Mesodermal cell (in vitro differentiated cells): Measurements from ENCODE around the gene TMCC1.

Source experiments
- H3K27ac ChIP-seq: 2 replicates; pipeline ENCODE4 v1.7.0; 2013; ENCODE audit warnings: mild to moderate bottlenecking, low read depth, low read length, moderate library complexity; ENCODE audit not compliant: severe bottlenecking
- H3K36me3 ChIP-seq: 2 replicates; pipeline ENCODE4 v1.7.1; 2013; ENCODE audit warnings: mild to moderate bottlenecking, low read length, moderate library complexity; ENCODE audit not compliant: control insufficient read depth, insufficient read depth
- H3K4me1 ChIP-seq: one replicate; pipeline ENCODE4 v1.7.1; 2013; ENCODE audit warnings: mild to moderate bottlenecking, low read length; ENCODE audit not compliant: insufficient read depth, control insufficient read depth, poor library complexity, severe bottlenecking
- H3K4me3 ChIP-seq: 2 replicates; pipeline ENCODE4 v1.7.0; 2013; ENCODE audit warnings: low read length, control low read depth, mild to moderate bottlenecking; ENCODE audit not compliant: insufficient read depth, poor library complexity, severe bottlenecking; ENCODE audit errors: extremely low read depth
- H3K9me3 ChIP-seq: 2 replicates; pipeline ENCODE4 v1.7.1; 2013; ENCODE audit warnings: mild to moderate bottlenecking, low read length, moderate library complexity; ENCODE audit not compliant: control insufficient read depth
- WGBS, 2 experiments: methylation state at CpG; one replicate each; pipeline ENCODE4 v1.1.5; 2013; ENCODE audit warnings: missing lambda C conversion rate in 2 of 2; ENCODE audit not compliant: insufficient coverage in 2 of 2; 5-methylcytosine and 5-hydroxymethylcytosine counted together

TMCC1 gene

DNA sequence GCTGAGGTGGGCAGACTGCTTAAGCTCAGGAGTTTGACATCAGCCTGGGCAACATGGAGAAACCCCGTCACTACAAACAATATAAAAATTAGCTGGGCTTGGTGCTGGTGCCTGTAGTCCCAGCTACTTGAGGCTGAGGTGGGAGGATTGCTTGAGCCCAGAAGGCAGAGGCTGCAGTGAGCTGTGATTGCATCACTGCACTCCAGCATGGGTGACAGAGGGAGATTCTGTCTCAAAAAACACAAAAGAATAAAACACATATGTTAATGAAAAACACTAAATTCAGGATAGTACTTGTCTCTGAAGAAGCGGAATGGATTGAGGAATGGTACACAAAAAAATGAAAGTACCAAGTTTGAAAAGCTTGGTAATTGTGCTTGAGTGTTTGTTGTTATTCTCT lies 159.1 kb downstream of the TMCC1 start:
- H3K36me3 ChIP-seq: peaks cover 3% of the 10 kb centered on the region
- H3K4me3 ChIP-seq: no peak overlapping the region
- H3K9me3 ChIP-seq: peaks cover 2% of the 10 kb centered on the region
- no peaks in the 10 kb centered on the region for H3K4me1 ChIP-seq
- no CpG with 5 or more reads among the region's 2 CpGs for WGBS, 2 experiments
- H3K27ac ChIP-seq: no peak overlapping the region

- 100% methylated on average over 1 of the region's 1 CpG for WGBS, 2 experiments
- Histone ChIP-seq H3K4me3 (no peak overlapping the region), H3K4me1 (no peaks in the 10 kb centered on the region), H3K9me3 (peaks cover 4% of the 10 kb centered on the region), H3K27ac (no peak overlapping the region), H3K36me3 (no peaks in the 10 kb centered on the region)
Observed at GRCh38 chr3:129732200-129732876, 161.2 kb downstream of the TMCC1 start.

- peaks cover 4% of the 10 kb centered on the region for H3K9me3 ChIP-seq
- no peak overlapping the region for H3K4me3 ChIP-seq
- no peaks in the 10 kb centered on the region for H3K36me3 ChIP-seq
- H3K27ac ChIP-seq: no peak overlapping the region
- peaks cover 9% of the 10 kb centered on the region for H3K4me1 ChIP-seq
- WGBS, 2 experiments: 48 to 67% methylated on average over 1 to 2 of the region's 2 CpGs
Observed at GRCh38 chr3:129727707-129728106, 165.8 kb downstream of the TMCC1 start.

DNA sequence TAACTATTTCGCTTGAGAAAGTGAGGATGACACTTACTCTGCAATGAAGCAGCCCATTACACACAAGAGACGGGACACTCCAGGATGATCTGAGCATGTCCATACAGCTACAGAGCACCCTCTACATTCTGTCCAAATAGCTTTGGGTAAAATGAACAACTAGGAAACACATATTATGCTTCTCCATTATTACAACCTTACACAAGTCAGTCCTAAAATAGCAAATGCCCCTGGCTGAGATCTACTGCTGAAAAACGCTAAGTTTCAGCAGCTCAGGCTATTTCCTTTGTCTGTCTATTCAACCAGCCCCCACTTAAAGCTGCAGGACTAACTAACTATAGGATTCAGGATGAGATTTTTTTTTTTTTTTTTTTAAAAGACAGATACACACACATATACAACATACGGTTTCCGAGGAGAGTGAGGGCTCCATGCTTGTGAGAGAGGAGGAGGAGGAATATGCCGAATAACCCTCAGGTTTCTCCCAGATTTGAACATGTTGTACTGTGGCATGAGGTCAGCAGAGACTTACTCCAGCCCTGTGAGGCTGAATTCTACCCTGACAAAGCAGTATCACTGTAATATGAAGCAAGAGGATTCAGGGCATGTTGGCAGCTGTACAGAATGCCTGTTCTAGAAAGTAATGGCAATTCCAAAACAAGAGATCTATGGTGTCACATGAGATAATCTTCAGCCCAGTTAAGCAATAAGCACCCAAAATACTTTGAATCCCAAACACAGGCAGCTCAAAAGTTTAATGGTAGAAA lies 169.8 kb downstream of the TMCC1 start:
- Histone ChIP-seq H3K4me3 (no peak overlapping the region), H3K9me3 (no peaks in the 10 kb centered on the region), H3K27ac (peak overlapping the region; percentile 46), H3K4me1 (peaks cover 9% of the 10 kb centered on the region), H3K36me3 (no peaks in the 10 kb centered on the region)
- 61 to 86% methylated on average over 3 of the region's 6 CpGs for WGBS, 2 experiments

- no peaks in the 10 kb centered on the region for H3K9me3 ChIP-seq
- H3K27ac ChIP-seq: no peak overlapping the region
- no peaks in the 10 kb centered on the region for H3K36me3 ChIP-seq
- H3K4me3 ChIP-seq: no peak overlapping the region
- peaks cover 9% of the 10 kb centered on the region for H3K4me1 ChIP-seq
Observed at GRCh38 chr3:129722527-129722926, 171.0 kb downstream of the TMCC1 start.

DNA sequence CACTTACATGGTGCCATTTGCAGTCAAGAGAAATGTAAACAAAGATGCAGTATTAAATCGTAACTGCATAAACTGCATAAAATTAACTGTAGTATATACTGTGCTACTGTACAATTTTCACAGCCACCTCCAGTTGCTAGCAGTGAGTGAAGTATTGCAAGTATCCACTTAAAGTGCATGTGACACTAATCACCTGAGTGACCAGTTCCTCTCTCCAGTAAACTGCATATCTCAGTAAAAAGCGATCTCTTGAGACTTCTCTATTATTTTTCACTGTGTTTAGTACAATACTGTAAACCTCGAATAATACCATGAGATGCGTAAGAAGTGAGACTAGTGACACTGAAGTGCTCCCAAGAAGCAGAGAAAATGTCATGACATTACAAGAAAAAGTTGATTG lies 175.3 kb downstream of the TMCC1 start:
- H3K9me3 ChIP-seq: no peaks in the 10 kb centered on the region
- H3K36me3 ChIP-seq: no peaks in the 10 kb centered on the region
- H3K4me1 ChIP-seq: no peaks in the 10 kb centered on the region
- WGBS, 2 experiments: 93 to 100% methylated on average over 3 of the region's 4 CpGs
- no peak overlapping the region for H3K27ac ChIP-seq
- no peak overlapping the region for H3K4me3 ChIP-seq

GRCh38 chr3:129715854-129716253 lies 177.7 kb downstream of the TMCC1 start:
- Histone ChIP-seq H3K4me1 (no peaks in the 10 kb centered on the region), H3K4me3 (no peak overlapping the region), H3K9me3 (no peaks in the 10 kb centered on the region), H3K27ac (no peak overlapping the region), H3K36me3 (no peaks in the 10 kb centered on the region)
- WGBS, 2 experiments: 20% methylated on average over 1 of the region's 2 CpGs; no CpG with 5 or more reads in 1 of the 2 experiments

DNA sequence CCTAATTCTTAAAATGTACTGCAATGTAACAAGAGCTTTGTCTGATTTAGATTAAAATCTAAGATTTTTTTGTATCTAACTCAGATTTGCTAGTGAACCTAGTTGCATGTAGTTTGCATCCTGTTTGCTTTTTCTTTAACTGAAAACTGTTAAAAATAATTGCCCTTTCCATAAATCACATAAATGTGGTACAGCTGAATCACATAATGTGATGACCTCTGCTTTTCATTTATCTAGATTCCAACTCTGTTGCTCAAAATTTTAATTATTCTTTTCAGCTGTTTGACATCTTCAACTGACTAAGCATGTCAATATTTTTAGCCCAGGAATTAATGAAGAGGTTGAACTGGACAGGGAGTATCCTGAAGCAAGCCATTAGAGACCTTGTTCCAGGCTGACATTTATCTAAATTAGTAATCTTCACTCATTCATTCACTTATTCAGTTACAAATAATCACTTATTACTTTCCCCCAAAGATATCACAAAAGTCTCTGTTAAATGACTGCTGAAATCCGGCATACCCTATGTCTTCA lies 185.1 kb downstream of the TMCC1 start:
- WGBS, 2 experiments: no CpG with 5 or more reads among the region's 1 CpG
- Histone ChIP-seq H3K4me1 (no peaks in the 10 kb centered on the region), H3K9me3 (no peaks in the 10 kb centered on the region), H3K36me3 (no peaks in the 10 kb centered on the region), H3K4me3 (no peak overlapping the region), H3K27ac (no peak overlapping the region)

GRCh38 chr3:129705274-129705673 lies 188.2 kb downstream of the TMCC1 start:
- no CpG with 5 or more reads among the region's 3 CpGs for WGBS, 2 experiments
- no peaks in the 10 kb centered on the region for H3K36me3 ChIP-seq

GRCh38 chr3:129703913-129704312 lies 189.6 kb downstream of the TMCC1 start:
- Histone ChIP-seq H3K36me3 (no peaks in the 10 kb centered on the region), H3K4me1 (no peaks in the 10 kb centered on the region), H3K9me3 (no peaks in the 10 kb centered on the region), H3K27ac (no peak overlapping the region), H3K4me3 (no peak overlapping the region)
- WGBS, 2 experiments: 74 to 83% methylated on average over 1 to 2 of the region's 2 CpGs

More at GRCh38 chr3:129705274-129705673, 188.2 kb downstream of the TMCC1 start:
- H3K27ac ChIP-seq: no peak overlapping the region
- no peaks in the 10 kb centered on the region for H3K9me3 ChIP-seq
- H3K4me1 ChIP-seq: no peaks in the 10 kb centered on the region
- no peak overlapping the region for H3K4me3 ChIP-seq
